Neural progenitor cell (in vitro differentiated cells): Measurements from ENCODE around the gene RPH3AL.

Experiments
- EZH2phosphoT487 ChIP-seq: fragments of 200-600 bp; sonication (generic); IDR thresholded peaks from 2 replicates; pipeline ENCODE4 v1.6.1; 2017; ENCODE audit warnings: antibody characterized with exemption
- TF ChIP-seq, protein P1 (sequence below): fragments of 200-600 bp; sonication (generic); IDR thresholded peaks from 2 replicates; pipeline ENCODE4 v1.5.1; 2017; ENCODE audit warnings: antibody characterized with exemption, mild to moderate bottlenecking

DNA sequence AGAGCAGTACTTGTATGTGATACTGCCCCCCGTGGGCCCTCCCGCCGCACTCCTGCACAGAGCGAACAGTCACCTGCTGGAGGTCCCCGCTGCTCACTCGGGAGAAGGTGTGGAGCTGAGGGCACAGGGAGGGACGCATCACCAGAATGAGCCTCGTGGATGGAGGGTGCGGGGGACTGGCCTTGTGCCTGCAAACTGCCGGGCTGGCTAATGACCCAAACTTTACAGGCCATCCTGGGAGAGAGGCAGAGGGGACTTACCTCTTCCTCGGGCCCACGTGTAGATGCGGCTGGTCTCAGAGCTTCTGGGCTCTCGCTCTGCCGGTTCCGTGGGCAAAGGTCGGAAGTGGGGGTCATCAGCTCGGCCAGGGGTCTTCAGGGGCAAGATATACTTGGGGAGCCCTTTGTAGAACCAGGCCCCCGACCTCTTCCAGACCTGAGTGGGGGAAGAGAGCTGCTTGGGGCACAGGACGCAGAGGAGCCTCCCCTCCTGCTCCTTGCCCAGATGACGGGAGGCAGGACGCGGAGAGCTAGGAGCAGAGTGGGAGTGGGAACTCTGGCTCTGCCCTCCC lies 105.7 kb downstream of the RPH3AL start:
- TF ChIP-seq, protein P1, sequence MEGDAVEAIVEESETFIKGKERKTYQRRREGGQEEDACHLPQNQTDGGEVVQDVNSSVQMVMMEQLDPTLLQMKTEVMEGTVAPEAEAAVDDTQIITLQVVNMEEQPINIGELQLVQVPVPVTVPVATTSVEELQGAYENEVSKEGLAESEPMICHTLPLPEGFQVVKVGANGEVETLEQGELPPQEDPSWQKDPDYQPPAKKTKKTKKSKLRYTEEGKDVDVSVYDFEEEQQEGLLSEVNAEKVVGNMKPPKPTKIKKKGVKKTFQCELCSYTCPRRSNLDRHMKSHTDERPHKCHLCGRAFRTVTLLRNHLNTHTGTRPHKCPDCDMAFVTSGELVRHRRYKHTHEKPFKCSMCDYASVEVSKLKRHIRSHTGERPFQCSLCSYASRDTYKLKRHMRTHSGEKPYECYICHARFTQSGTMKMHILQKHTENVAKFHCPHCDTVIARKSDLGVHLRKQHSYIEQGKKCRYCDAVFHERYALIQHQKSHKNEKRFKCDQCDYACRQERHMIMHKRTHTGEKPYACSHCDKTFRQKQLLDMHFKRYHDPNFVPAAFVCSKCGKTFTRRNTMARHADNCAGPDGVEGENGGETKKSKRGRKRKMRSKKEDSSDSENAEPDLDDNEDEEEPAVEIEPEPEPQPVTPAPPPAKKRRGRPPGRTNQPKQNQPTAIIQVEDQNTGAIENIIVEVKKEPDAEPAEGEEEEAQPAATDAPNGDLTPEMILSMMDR: no peak
- TF ChIP-seq EZH2phosphoT487: no peak
